ENCODE measurements around the gene MAP3K8. TPM values are rescaled to one million over a fixed set of nuclear protein-coding genes. Genes with fewer than 3 reads are reported as not detected.

The MAP3K8 gene
- total and polyA plus RNA-seq, 2 of the 8 experiments (the other 6 are each of a cell fraction or from before 2014, with no cell fraction given): 5.6 to 6.0 TPM

GRCh38 chr10:30490289-30491000 lies 56.5 kb downstream of the MAP3K8 start:
- Histone ChIP-seq H3K79me2 (ENCODE audit: control insufficient read depth in 1 of 2, insufficient read depth in 2 of 2, low read length in 2 of 2) (no peaks in the 10 kb centered on the region), H3K23me2 (ENCODE audit: low read depth, low read length) (no peaks in the 10 kb centered on the region), H2AK5ac (ENCODE audit: low read depth, low read length) (0 out of 2 replicates have a peak overlapping the region, but pooled peaks have one; percentile 13), H2BK120ac (replicated peaks; ENCODE audit: low read depth, low read length) (no peak overlapping the region), H3K18ac (ENCODE audit: extremely low read depth, low read length) (no peak overlapping the region), H2AFZ (ENCODE audit: low read length) (no peak overlapping the region), H3K23ac (ENCODE audit: insufficient read length) (no peak overlapping the region), H3K9me3 (ENCODE audit: insufficient read depth in 2 of 2, low read depth in 1 of 2, low read length in 1 of 2) (no peaks in the 10 kb centered on the region), H3K27ac (ENCODE audit: low read depth, low read length) (no peak overlapping the region), H2BK12ac (ENCODE audit: low read depth, low read length) (no peak overlapping the region), H2BK5ac (ENCODE audit: low read depth, low read length) (no peak overlapping the region), H3K79me1 (ENCODE audit: low read depth, low read length) (no peaks in the 10 kb centered on the region; the same call in 1 of the 2 replicates), H4K8ac (ENCODE audit: extremely low read depth, insufficient read depth, low read length) (no peak overlapping the region), H3K36me3 (ENCODE audit: control insufficient read depth in 2 of 4, insufficient read depth in 4 of 4, low read length in 3 of 4) (no peaks in the 10 kb centered on the region), H3K4me3 (ENCODE audit: extremely low read depth in 1 of 4, insufficient read depth in 2 of 4, low read depth in 3 of 4, low read length in 4 of 4) (no peak overlapping the region), H2BK15ac (ENCODE audit: low read length) (no peak overlapping the region), H3K9ac (replicated peaks in 1 of 4; ENCODE audit: extremely low read depth in 1 of 4, low read depth in 3 of 4, low read length in 3 of 4) (no peak overlapping the region), H4K91ac (replicated peaks; ENCODE audit: insufficient read length, low read length) (no peak overlapping the region), H4K20me1 (replicated peaks in 1 of 2; ENCODE audit: control insufficient read depth in 1 of 2, insufficient read depth in 2 of 2, low read length in 2 of 2) (no peaks in the 10 kb centered on the region), H3K27me3 (replicated peaks in 1 of 4; ENCODE audit: control insufficient read depth in 3 of 4, extremely low read depth in 1 of 4, insufficient read depth in 3 of 4, low read length in 3 of 4) (no peaks in the 10 kb centered on the region), H3K4ac (replicated peaks; ENCODE audit: insufficient read length, low read depth, low read length) (no peak overlapping the region), H3K4me1 (replicated peaks in 1 of 4; ENCODE audit: control insufficient read depth in 3 of 4, insufficient read depth in 4 of 4, low read length in 3 of 4) (no peaks in the 10 kb centered on the region), H3K14ac (ENCODE audit: insufficient read length) (no peak overlapping the region), H2BK20ac (ENCODE audit: low read length) (no peak overlapping the region), H3K4me2 (ENCODE audit: insufficient read depth in 1 of 2, low read depth in 2 of 2, low read length in 2 of 2) (no peak overlapping the region), H3K56ac (replicated peaks; ENCODE audit: insufficient read length, low read depth, low read length) (no peak overlapping the region), H4K5ac (ENCODE audit: insufficient read length, low read depth, low read length) (no peak overlapping the region)
- ChIA-PET CTCF (ENCODE audit: partially characterized antibody) (interaction anchor here (0.6 to 1.1 kb wide), 3 partner anchors 67 to 594 kb away, joined by 3 read pairs; no protein-coding TSS in a partner anchor), POLR2A (ENCODE audit: partially characterized antibody) (no interaction called here)
- FAIRE-seq (no peak), DNase-seq (ENCODE audit: low read depth in 1 of 2, low spot score in 2 of 2) (no peak)
- 90% methylated on average over 9 of the region's 9 CpGs; no CpG with 5 or more reads in 1 of the 2 experiments for WGBS, 2 experiments (ENCODE audit: extremely low coverage in 1 of 2, insufficient coverage in 1 of 2, insufficient read length in 1 of 2, insufficient replicate concordance in 2 of 2, low coverage in 1 of 2, low lambda C conversion rate in 2 of 2, missing lambda C conversion rate in 1 of 2)
- TF ChIP-seq NRF1 (IDR thresholded peaks at IDR 0.05; ENCODE audit: low read depth, low read length) (no peak), KDM1A (IDR thresholded peaks at IDR 0.05; ENCODE audit: borderline replicate concordance, low read length) (no peak), RNF2 (IDR thresholded peaks at IDR 0.05; ENCODE audit: borderline replicate concordance, low read depth, low read length, missing control alignments, poor library complexity, severe bottlenecking) (no peak), HDAC6 (IDR thresholded peaks at IDR 0.05; ENCODE audit: low read depth, low read length) (no peak), NANOG (IDR thresholded peaks at IDR 0.05; ENCODE audit: insufficient read depth, low read depth, low read length, poor library complexity, severe bottlenecking) (no peak), RFX5 (IDR thresholded peaks at IDR 0.05; ENCODE audit: borderline replicate concordance, low read depth, low read length) (no peak), RBBP5 (IDR thresholded peaks at IDR 0.05; ENCODE audit: borderline replicate concordance, low read depth, low read length) (no peak), TAF1 (IDR thresholded peaks at IDR 0.05; ENCODE audit: low read depth, low read length) (no peak), SP1 (IDR thresholded peaks at IDR 0.05; ENCODE audit: low read depth, low read length) (no peak), CTCF (IDR thresholded peaks at IDR 0.05; ENCODE audit: control extremely low read depth in 1 of 3, insufficient read depth in 1 of 3, low read depth in 1 of 3, low read length in 3 of 3) (no peak)

Measured in H1 (cell line).